GM23338 (cell line): Measurements from ENCODE around the gene C15orf40. TPM values are rescaled to one million over a fixed set of nuclear protein-coding genes. Genes with fewer than 3 reads are reported as not detected.

ENCODE experiments used
- ATAC-seq: fragments of 200-7000 bp; cut with Tn5 transposase; 3 replicates; pipeline ENCODE4 v1.9.1; 2020
- DNase-seq: peaks from one replicate; pipeline ENCODE4 v3.0.0-alpha.2; 2015; ENCODE audit warnings: low spot score
- H2AFZ ChIP-seq: fragments of 200-600 bp; sonication (generic); 2 replicates; pipeline ENCODE4 v1.8.0; 2016; ENCODE audit warnings: antibody characterized with exemption, mild to moderate bottlenecking, moderate library complexity
- H3F3A ChIP-seq: fragments of 200-600 bp; sonication (generic); replicated peaks from 2 replicates; pipeline ENCODE4 v1.8.0; 2017; ENCODE audit warnings: antibody characterized with exemption, mixed run types, low read depth
- H3K27ac ChIP-seq: fragments of 200-600 bp; sonication (generic); 2 replicates; pipeline ENCODE4 v1.6.1; 2016; ENCODE audit warnings: low read depth
- H3K27me3 ChIP-seq: fragments of 200-600 bp; sonication (generic); 2 replicates; pipeline ENCODE4 v1.8.0; 2016; ENCODE audit warnings: mild to moderate bottlenecking, mixed run types, moderate library complexity; ENCODE audit not compliant: insufficient read depth
- H3K36me3 ChIP-seq: fragments of 200-600 bp; sonication (generic); 2 replicates; pipeline ENCODE4 v1.8.0; 2016; ENCODE audit warnings: mild to moderate bottlenecking; ENCODE audit not compliant: insufficient read depth
- H3K4me1 ChIP-seq: fragments of 200-600 bp; sonication (generic); 2 replicates; pipeline ENCODE4 v1.8.0; 2016; ENCODE audit warnings: mild to moderate bottlenecking, moderate library complexity; ENCODE audit not compliant: insufficient read depth
- H3K4me2 ChIP-seq: fragments of 200-600 bp; sonication (generic); 2 replicates; pipeline ENCODE4 v1.7.1; 2017; ENCODE audit warnings: mixed run types
- H3K4me3 ChIP-seq: fragments of 200-600 bp; sonication (generic); 2 replicates; pipeline ENCODE4 v1.6.1; 2016; ENCODE audit warnings: mixed run types
- H3K79me2 ChIP-seq: fragments of 200-600 bp; sonication (generic); replicated peaks from 2 replicates; pipeline ENCODE4 v1.8.0; 2017; ENCODE audit warnings: mild to moderate bottlenecking; ENCODE audit not compliant: insufficient read depth
- H3K9me2 ChIP-seq: fragments of 200-600 bp; sonication (generic); 2 replicates; pipeline ENCODE4 v1.8.0; 2017; ENCODE audit not compliant: insufficient read depth
- H4K20me1 ChIP-seq: fragments of 200-600 bp; sonication (generic); replicated peaks from 2 replicates; pipeline ENCODE4 v1.8.0; 2017; ENCODE audit warnings: mild to moderate bottlenecking; ENCODE audit not compliant: insufficient read depth
- H3K27ac Mint-ChIP-seq: 2 replicates; pipeline ENCODE4 v1.8.0; 2020; ENCODE audit warnings: inconsistent platforms, mild to moderate bottlenecking, moderate library complexity, mixed read lengths
- H3K27me3 Mint-ChIP-seq: 3 replicates; pipeline ENCODE4 v1.8.0; 2022; ENCODE audit warnings: low read depth, mild to moderate bottlenecking, moderate library complexity, mixed read lengths, inconsistent platforms; ENCODE audit not compliant: insufficient read depth, poor library complexity
- H3K36me3 Mint-ChIP-seq: 3 replicates; pipeline ENCODE4 v1.8.0; 2021; ENCODE audit warnings: low read depth, mild to moderate bottlenecking, inconsistent platforms, moderate library complexity, mixed read lengths
- H3K4me1 Mint-ChIP-seq: 3 replicates; pipeline ENCODE4 v1.8.0; 2020; ENCODE audit warnings: mild to moderate bottlenecking, inconsistent platforms, mixed read lengths
- H3K4me3 Mint-ChIP-seq: 3 replicates; pipeline ENCODE4 v1.8.0; 2021; ENCODE audit warnings: moderate library complexity, mild to moderate bottlenecking, inconsistent platforms, mixed read lengths
- H3K9me3 Mint-ChIP-seq: 3 replicates; pipeline ENCODE4 v1.8.0; 2020; ENCODE audit warnings: moderate library complexity, mild to moderate bottlenecking, inconsistent platforms, mixed read lengths
- CREB1 ChIP-seq: fragments of 250-450 bp; sonication (Bioruptor Pico); IDR thresholded peaks from 2 replicates; pipeline ENCODE4 v1.5.0; 2020; ENCODE audit warnings: low read depth, mild to moderate bottlenecking, moderate library complexity
- ETS1 ChIP-seq: IDR thresholded peaks from 2 replicates; pipeline ENCODE4 v1.6.1; 2016; ENCODE audit warnings: antibody characterized with exemption
- EZH2 ChIP-seq: fragments of 200-600 bp; sonication (generic); IDR thresholded peaks from one replicate; pipeline ENCODE4 v1.8.0; 2017; ENCODE audit warnings: antibody characterized with exemption, mild to moderate bottlenecking, low read depth; ENCODE audit not compliant: unreplicated experiment
- JUNB ChIP-seq: IDR thresholded peaks from one replicate; pipeline ENCODE4 v1.6.1; 2016; ENCODE audit warnings: antibody characterized with exemption; ENCODE audit not compliant: unreplicated experiment
- STAT1 ChIP-seq: IDR thresholded peaks from one replicate; pipeline ENCODE4 v1.6.1; 2016; ENCODE audit warnings: antibody characterized with exemption; ENCODE audit not compliant: unreplicated experiment
- ZNF462 ChIP-seq: fragments of 250-450 bp; sonication (Bioruptor Pico); IDR thresholded peaks from 2 replicates; pipeline ENCODE4 v1.5.0; 2020; ENCODE audit warnings: mild to moderate bottlenecking, moderate library complexity
- polyA plus RNA-seq: library from polyadenylated mRNA; unstranded; fragments of >200 nt; fragmentation: Nextera tagmentation; extraction: Ambion mirVana; gene quantifications from 2 replicates; pipeline ENCODE4 v1.2.1, GENCODE V29; 2016
- total RNA-seq: library from RNA; depleted of rRNA; stranded (reverse); fragments of >200 nt; shearing (Covaris generic); gene quantifications from 2 replicates; pipeline ENCODE4 v1.2.3, GENCODE V29; 2014

Gene C15orf40
- total and polyA plus RNA-seq, 2 experiments from 2014 or later: 7.3 to 26.3 TPM

DNA sequence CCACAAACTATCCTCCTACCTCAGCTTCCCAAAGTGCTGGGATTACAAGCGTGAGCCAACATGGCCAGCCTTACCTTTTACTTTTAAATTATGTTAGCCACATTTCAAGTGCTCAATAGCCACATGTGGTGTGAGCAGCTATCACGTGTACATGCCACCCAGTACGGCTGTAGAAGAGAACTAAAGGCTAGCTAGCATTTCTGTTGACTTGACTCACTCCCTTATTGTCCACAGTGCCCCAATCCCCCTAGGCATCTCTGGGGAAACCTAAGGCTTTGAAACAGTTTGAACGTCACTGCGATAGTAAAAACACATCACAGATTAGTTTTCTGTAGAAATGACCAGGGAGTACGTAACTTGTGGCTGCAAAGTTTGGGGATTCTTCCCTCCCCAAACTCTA lies 12.0 kb downstream of the C15orf40 start:
- H3K4me3 Mint-ChIP-seq: no peak overlapping the region
- no peak for DNase-seq
- peaks cover 4% of the 10 kb centered on the region for H3K27me3 Mint-ChIP-seq
- H3K4me1 Mint-ChIP-seq: peaks cover 5% of the 10 kb centered on the region; the same call in 1 of the 3 replicates
- TF ChIP-seq EZH2 (no peak), ETS1 (no peak), STAT1 (no peak), JUNB (no peak), ZNF462 (CRISPR knock-in tag) (no peak), CREB1 (CRISPR knock-in tag) (no peak)
- peaks cover 10% of the 10 kb centered on the region; the same call in 2 of the 3 replicates for H3K36me3 Mint-ChIP-seq
- no peak overlapping the region for H3K4me3 ChIP-seq
- H3K4me1 ChIP-seq: no peaks in the 10 kb centered on the region
- H3K27ac ChIP-seq: no peak overlapping the region
- no peaks in the 10 kb centered on the region for H3F3A ChIP-seq
- H3K79me2 ChIP-seq: no peaks in the 10 kb centered on the region
- no peak overlapping the region for H3K27ac Mint-ChIP-seq
- H3K9me2 ChIP-seq: no peaks in the 10 kb centered on the region
- H4K20me1 ChIP-seq: no peaks in the 10 kb centered on the region; the same call in 1 of the 2 replicates
- no peak overlapping the region for H2AFZ ChIP-seq
- H3K9me3 Mint-ChIP-seq: peaks cover 5% of the 10 kb centered on the region; the same call in 2 of the 3 replicates
- H3K27me3 ChIP-seq: no peaks in the 10 kb centered on the region
- H3K36me3 ChIP-seq: no peaks in the 10 kb centered on the region
- H3K4me2 ChIP-seq: no peak overlapping the region
- no peak for ATAC-seq
